HuH-7.5 (cell line): ENCODE results near the gene KRTAP10-2.
A peak's percentile ranks its signal among the peaks of the same experiment; 100 is the strongest.

ENCODE experiments used
- DNase-seq: peaks from one replicate; pipeline ENCODE4 v3.0.0; 2011; ENCODE audit warnings: low spot score

KRTAP10-2 gene

GRCh38 chr21:44526096-44526997 is 25.0 kb downstream of the KRTAP10-2 start:
- no peak for DNase-seq

GRCh38 chr21:44525391-44526095 is 25.8 kb downstream of the KRTAP10-2 start:
- no peak for DNase-seq

GRCh38 chr21:44524414-44525371 is 26.6 kb downstream of the KRTAP10-2 start:
- DNase-seq: no peak

- DNase-seq: no peak
Measured at GRCh38 chr21:44523567-44524413, 27.5 kb downstream of the KRTAP10-2 start.

- DNase-seq: no peak
Measured at GRCh38 chr21:44522753-44523204, 28.5 kb downstream of the KRTAP10-2 start.

- DNase-seq: no peak
Measured at GRCh38 chr21:44521928-44522752, 29.2 kb downstream of the KRTAP10-2 start.

- DNase-seq: no peak
Measured at GRCh38 chr21:44521301-44521927, 29.9 kb downstream of the KRTAP10-2 start.

- DNase-seq: no peak
Measured at GRCh38 chr21:44520326-44521300, 30.7 kb downstream of the KRTAP10-2 start.

GRCh38 chr21:44519346-44520325 is 31.7 kb downstream of the KRTAP10-2 start:
- no peak for DNase-seq

GRCh38 chr21:44518686-44519085 is 32.6 kb downstream of the KRTAP10-2 start:
- no peak for DNase-seq

GRCh38 chr21:44517175-44517899 is 34.0 kb downstream of the KRTAP10-2 start:
- DNase-seq: peak; percentile 99

- no peak for DNase-seq
Measured at GRCh38 chr21:44516828-44517174, 34.5 kb downstream of the KRTAP10-2 start.

GRCh38 chr21:44516342-44516741 is 35.0 kb downstream of the KRTAP10-2 start:
- DNase-seq: no peak

- no peak for DNase-seq
Measured at GRCh38 chr21:44515359-44516165, 35.7 kb downstream of the KRTAP10-2 start.

GRCh38 chr21:44514746-44515358 is 36.5 kb downstream of the KRTAP10-2 start:
- no peak for DNase-seq
